Parathyroid adenoma (tissue), 2 donors: Measurements from ENCODE around the gene KLC3.

Source experiments
- H2AFZ ChIP-seq: fragments of 300-600 bp; sonication (generic); one replicate; pipeline ENCODE4 v1.7.0; 2017; ENCODE audit warnings: antibody characterized with exemption, mild to moderate bottlenecking
- H3K27ac ChIP-seq: fragments of 300-600 bp; sonication (generic); one replicate; pipeline ENCODE4 v1.7.0; 2017
- H3K27me3 ChIP-seq: fragments of 300-600 bp; sonication (generic); one replicate; pipeline ENCODE4 v1.7.0; 2017; ENCODE audit warnings: low read length; ENCODE audit not compliant: control insufficient read depth, insufficient read depth
- H3K36me3 ChIP-seq: fragments of 300-600 bp; sonication (generic); one replicate; pipeline ENCODE4 v1.7.0; 2017; ENCODE audit warnings: low read length; ENCODE audit not compliant: control insufficient read depth, insufficient read depth
- H3K4me1 ChIP-seq: fragments of 300-600 bp; sonication (generic); one replicate; pipeline ENCODE4 v1.7.0; 2017; ENCODE audit warnings: control low read depth
- H3K4me2 ChIP-seq: fragments of 300-600 bp; sonication (generic); one replicate; pipeline ENCODE4 v1.7.0; 2017; ENCODE audit warnings: low read length
- H3K4me3 ChIP-seq: fragments of 300-600 bp; sonication (generic); one replicate; pipeline ENCODE4 v1.7.0; 2017; ENCODE audit warnings: low read depth, low read length
- H3K79me2 ChIP-seq: fragments of 300-600 bp; sonication (generic); one replicate; pipeline ENCODE4 v1.7.0; 2017; ENCODE audit warnings: control low read depth
- H3K9ac ChIP-seq: fragments of 300-600 bp; sonication (generic); one replicate; pipeline ENCODE4 v1.7.0; 2017; ENCODE audit warnings: mild to moderate bottlenecking
- H3K9me3 ChIP-seq: fragments of 300-600 bp; sonication (generic); one replicate; pipeline ENCODE4 v1.7.0; 2017; ENCODE audit warnings: low read length; ENCODE audit not compliant: control insufficient read depth
- CTCF ChIP-seq: fragments of 300-600 bp; sonication (generic); IDR thresholded peaks from one replicate; pipeline ENCODE4 v1.7.0; 2017; ENCODE audit warnings: antibody characterized with exemption, mild to moderate bottlenecking
- donor health status: primary hyperparathyroidism.

The KLC3 gene

GRCh38 chr19:45385392-45386221 is 45.1 kb downstream of the KLC3 start:
- H2AFZ ChIP-seq, result peak overlapping the region; percentile 17
- H3K79me2 ChIP-seq, result no peaks in the 10 kb centered on the region
- H3K27ac ChIP-seq, result no peak overlapping the region
- no peak for TF ChIP-seq CTCF
- H3K9ac ChIP-seq, result no peak overlapping the region
- no peaks in the 10 kb centered on the region for H3K4me1 ChIP-seq
- H3K4me3 ChIP-seq, result no peak overlapping the region
- H3K4me2 ChIP-seq, result no peak overlapping the region
- H3K36me3 ChIP-seq, result no peaks in the 10 kb centered on the region
- H3K27me3 ChIP-seq, result no peaks in the 10 kb centered on the region
- H3K9me3 ChIP-seq, result no peaks in the 10 kb centered on the region

GRCh38 chr19:45391346-45391745 is 50.8 kb downstream of the KLC3 start:
- no peak overlapping the region for H2AFZ ChIP-seq
- H3K27me3 ChIP-seq, result no peaks in the 10 kb centered on the region

GRCh38 chr19:45391871-45392665 is 51.5 kb downstream of the KLC3 start:
- Histone ChIP-seq H3K4me1 (no peaks in the 10 kb centered on the region), H3K27ac (no peak overlapping the region), H3K79me2 (no peaks in the 10 kb centered on the region), H2AFZ (no peak overlapping the region), H3K4me2 (no peak overlapping the region), H3K9ac (no peak overlapping the region), H3K36me3 (no peaks in the 10 kb centered on the region), H3K27me3 (no peaks in the 10 kb centered on the region), H3K4me3 (no peak overlapping the region), H3K9me3 (no peaks in the 10 kb centered on the region)
- TF ChIP-seq CTCF, result no peak

More at GRCh38 chr19:45391346-45391745, 50.8 kb downstream of the KLC3 start:
- no peaks in the 10 kb centered on the region for H3K9me3 ChIP-seq
- no peak overlapping the region for H3K9ac ChIP-seq
- H3K4me3 ChIP-seq, result no peak overlapping the region
- no peaks in the 10 kb centered on the region for H3K79me2 ChIP-seq
- no peak overlapping the region for H3K27ac ChIP-seq
- H3K4me2 ChIP-seq, result no peak overlapping the region
- no peaks in the 10 kb centered on the region for H3K36me3 ChIP-seq
- H3K4me1 ChIP-seq, result no peaks in the 10 kb centered on the region
- TF ChIP-seq CTCF, result no peak

- Histone ChIP-seq H2AFZ (no peak overlapping the region), H3K27me3 (no peaks in the 10 kb centered on the region), H3K4me3 (no peak overlapping the region), H3K4me2 (no peak overlapping the region), H3K36me3 (no peaks in the 10 kb centered on the region), H3K27ac (no peak overlapping the region), H3K9me3 (no peaks in the 10 kb centered on the region), H3K79me2 (no peaks in the 10 kb centered on the region), H3K4me1 (no peaks in the 10 kb centered on the region), H3K9ac (no peak overlapping the region)
- no peak for TF ChIP-seq CTCF
Observed at GRCh38 chr19:45395821-45396617, 55.5 kb downstream of the KLC3 start.
